ENCODE results near the gene AK4.

GRCh38 chr1:65172936-65173690, 25.1 kb downstream of the AK4 start:
- no peak for TF ChIP-seq CTCF (conservative IDR thresholded peaks at IDR 0.05)
- no peak for TF ChIP-seq EZH2 (IDR thresholded peaks at IDR 0.05; ENCODE audit: low read depth)

Data from PC-9 (cell line).